IPS-18a (cell line): ENCODE results near the gene TRIM44.

Experiments used
- H3K27ac ChIP-seq: one replicate; pipeline ENCODE4 v1.5.1; 2013; ENCODE audit warnings: low read length
- H3K27me3 ChIP-seq: one replicate; pipeline ENCODE4 v1.6.1; 2013; ENCODE audit warnings: mild to moderate bottlenecking, low read length; ENCODE audit not compliant: control insufficient read depth, insufficient read depth
- H3K36me3 ChIP-seq: one replicate; pipeline ENCODE4 v1.6.1; 2013; ENCODE audit warnings: low read depth, low read length; ENCODE audit not compliant: control insufficient read depth
- H3K4me1 ChIP-seq: one replicate; pipeline ENCODE4 v1.6.1; 2013; ENCODE audit warnings: low read depth, low read length; ENCODE audit not compliant: control insufficient read depth
- H3K4me3 ChIP-seq: one replicate; pipeline ENCODE4 v1.5.1; 2013; ENCODE audit warnings: low read length
- H3K9ac ChIP-seq: one replicate; pipeline ENCODE4 v1.6.1; 2013; ENCODE audit warnings: mild to moderate bottlenecking, low read length, moderate library complexity
- H3K9me3 ChIP-seq: one replicate; pipeline ENCODE4 v1.6.1; 2013; ENCODE audit warnings: low read depth, low read length; ENCODE audit not compliant: control insufficient read depth

Gene TRIM44

DNA sequence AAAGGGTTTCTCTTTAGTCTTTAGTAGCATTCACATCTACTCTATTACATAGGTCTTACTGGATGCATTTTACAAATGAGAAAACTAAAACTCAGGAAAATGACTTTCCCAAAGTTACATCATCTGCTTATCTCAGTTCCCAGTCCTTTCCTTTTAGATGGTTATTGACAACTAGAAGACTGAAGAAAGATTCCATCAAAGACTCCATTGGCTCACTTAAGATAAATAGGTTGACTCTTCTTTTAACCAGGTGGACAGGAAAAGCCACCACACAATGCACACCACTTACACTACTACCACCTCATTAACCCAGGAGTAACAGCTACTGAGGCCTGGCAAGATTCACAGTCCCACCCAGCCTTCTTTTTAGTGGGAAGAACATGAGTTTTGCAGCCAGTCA lies 123.6 kb downstream of the TRIM44 start:
- H3K4me1 ChIP-seq = no peaks in the 10 kb centered on the region
- no peak overlapping the region for H3K9ac ChIP-seq
- no peak overlapping the region for H3K27ac ChIP-seq
- no peaks in the 10 kb centered on the region for H3K36me3 ChIP-seq
- no peak overlapping the region for H3K4me3 ChIP-seq
- no peaks in the 10 kb centered on the region for H3K27me3 ChIP-seq
- no peaks in the 10 kb centered on the region for H3K9me3 ChIP-seq

- H3K4me3 ChIP-seq = no peak overlapping the region
- no peak overlapping the region for H3K9ac ChIP-seq
- H3K27ac ChIP-seq = no peak overlapping the region
- no peaks in the 10 kb centered on the region for H3K36me3 ChIP-seq
- H3K27me3 ChIP-seq = no peaks in the 10 kb centered on the region
- H3K4me1 ChIP-seq = no peaks in the 10 kb centered on the region
- H3K9me3 ChIP-seq = no peaks in the 10 kb centered on the region
These were observed 124.5 kb downstream of the TRIM44 start for GRCh38 chr11:35787013-35787504.

- no peak overlapping the region for H3K9ac ChIP-seq
- H3K27ac ChIP-seq = no peak overlapping the region
- no peaks in the 10 kb centered on the region for H3K36me3 ChIP-seq
- H3K4me3 ChIP-seq = no peak overlapping the region
- H3K27me3 ChIP-seq = no peaks in the 10 kb centered on the region
- H3K4me1 ChIP-seq = no peaks in the 10 kb centered on the region
- H3K9me3 ChIP-seq = no peaks in the 10 kb centered on the region
These were observed 125.1 kb downstream of the TRIM44 start for GRCh38 chr11:35787626-35788025.

- Histone ChIP-seq H3K27ac (no peak overlapping the region), H3K27me3 (no peaks in the 10 kb centered on the region), H3K36me3 (no peaks in the 10 kb centered on the region), H3K9me3 (no peaks in the 10 kb centered on the region), H3K4me1 (no peaks in the 10 kb centered on the region), H3K4me3 (no peak overlapping the region), H3K9ac (no peak overlapping the region)
These were observed 128.7 kb downstream of the TRIM44 start for GRCh38 chr11:35791088-35791958.

DNA sequence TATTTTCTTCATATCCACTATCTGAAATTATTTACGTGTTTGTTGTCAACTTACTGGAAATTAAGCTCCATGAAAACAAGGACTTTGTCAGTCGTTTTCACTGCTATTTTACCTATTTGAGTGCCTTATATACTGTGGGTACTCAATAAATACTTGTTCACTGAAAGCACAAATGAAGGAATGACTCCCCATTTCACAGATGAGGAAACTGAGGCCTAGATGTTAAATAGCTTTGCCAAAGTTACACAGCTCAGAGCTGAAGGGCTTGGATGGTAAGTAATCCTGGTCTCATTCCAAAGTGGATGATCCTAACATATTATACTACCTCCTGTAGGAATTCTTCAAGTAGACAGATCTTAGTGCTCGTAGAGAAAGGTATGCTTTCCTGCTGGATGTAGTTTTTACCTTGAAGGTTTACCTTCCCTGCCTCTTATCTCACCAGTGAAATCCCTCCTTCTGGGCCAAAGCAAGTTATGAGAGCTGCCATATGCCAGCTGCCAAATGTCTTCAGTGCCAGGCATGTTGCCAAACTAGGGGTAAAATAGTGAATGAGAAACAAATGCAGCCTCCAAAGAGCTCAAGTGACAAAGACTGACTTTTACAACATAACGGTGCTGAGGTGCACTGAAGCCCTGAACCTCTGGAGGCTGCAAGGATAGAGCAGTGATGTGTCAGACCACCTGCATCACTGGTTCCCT lies 129.7 kb downstream of the TRIM44 start:
- no peaks in the 10 kb centered on the region for H3K9me3 ChIP-seq
- H3K9ac ChIP-seq = no peak overlapping the region
- H3K4me3 ChIP-seq = no peak overlapping the region
- no peak overlapping the region for H3K27ac ChIP-seq
- H3K36me3 ChIP-seq = no peaks in the 10 kb centered on the region
- no peaks in the 10 kb centered on the region for H3K27me3 ChIP-seq
- no peaks in the 10 kb centered on the region for H3K4me1 ChIP-seq

GRCh38 chr11:35792846-35793192 lies 130.2 kb downstream of the TRIM44 start:
- Histone ChIP-seq H3K36me3 (no peaks in the 10 kb centered on the region), H3K4me3 (no peak overlapping the region), H3K9me3 (no peaks in the 10 kb centered on the region), H3K4me1 (peaks cover under 1% of the 10 kb centered on the region), H3K9ac (no peak overlapping the region), H3K27ac (no peak overlapping the region), H3K27me3 (no peaks in the 10 kb centered on the region)

- Histone ChIP-seq H3K36me3 (no peaks in the 10 kb centered on the region), H3K9ac (no peak overlapping the region), H3K27ac (no peak overlapping the region), H3K27me3 (no peaks in the 10 kb centered on the region), H3K9me3 (no peaks in the 10 kb centered on the region), H3K4me3 (no peak overlapping the region), H3K4me1 (peaks cover 3% of the 10 kb centered on the region)
These were observed 131.8 kb downstream of the TRIM44 start for GRCh38 chr11:35794333-35794732.

- Histone ChIP-seq H3K9me3 (no peaks in the 10 kb centered on the region), H3K27me3 (no peaks in the 10 kb centered on the region), H3K4me3 (no peak overlapping the region), H3K36me3 (no peaks in the 10 kb centered on the region), H3K9ac (no peak overlapping the region), H3K27ac (no peak overlapping the region), H3K4me1 (peaks cover 3% of the 10 kb centered on the region)
These were observed 132.3 kb downstream of the TRIM44 start for GRCh38 chr11:35794850-35795249.

DNA sequence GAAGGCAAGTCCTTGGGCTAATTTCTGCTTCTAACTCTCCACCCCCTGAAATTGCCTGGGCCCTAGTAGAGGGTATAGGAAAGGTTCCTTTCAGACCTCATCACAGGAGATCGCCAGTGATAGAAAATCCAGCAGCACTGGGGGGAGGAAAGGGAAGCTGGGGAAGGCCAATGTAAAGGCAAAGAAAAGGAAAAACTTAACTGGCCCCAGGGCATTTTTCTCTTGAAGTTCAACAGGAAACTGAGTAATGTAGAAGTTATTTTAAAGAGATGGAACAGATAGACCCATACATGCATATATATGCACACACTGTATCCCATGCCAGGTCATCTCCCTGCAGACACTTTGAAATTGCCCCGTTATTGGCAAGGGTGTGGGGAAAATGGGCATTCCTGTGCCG lies 134.0 kb downstream of the TRIM44 start:
- Histone ChIP-seq H3K9me3 (no peaks in the 10 kb centered on the region), H3K4me3 (no peak overlapping the region), H3K9ac (no peak overlapping the region), H3K27me3 (no peaks in the 10 kb centered on the region), H3K4me1 (peaks cover 3% of the 10 kb centered on the region), H3K36me3 (no peaks in the 10 kb centered on the region), H3K27ac (no peak overlapping the region)

- Histone ChIP-seq H3K9me3 (no peaks in the 10 kb centered on the region), H3K36me3 (no peaks in the 10 kb centered on the region), H3K4me3 (no peak overlapping the region), H3K27ac (no peak overlapping the region), H3K27me3 (no peaks in the 10 kb centered on the region), H3K9ac (no peak overlapping the region), H3K4me1 (peaks cover 3% of the 10 kb centered on the region)
These were observed 135.8 kb downstream of the TRIM44 start for GRCh38 chr11:35798423-35798822.

- H3K4me3 ChIP-seq = no peak overlapping the region
- no peak overlapping the region for H3K27ac ChIP-seq
- H3K4me1 ChIP-seq = peaks cover 3% of the 10 kb centered on the region
- no peaks in the 10 kb centered on the region for H3K36me3 ChIP-seq
- H3K9me3 ChIP-seq = no peaks in the 10 kb centered on the region
- no peaks in the 10 kb centered on the region for H3K27me3 ChIP-seq
- H3K9ac ChIP-seq = no peak overlapping the region
These were observed 136.4 kb downstream of the TRIM44 start for GRCh38 chr11:35798983-35799382.

DNA sequence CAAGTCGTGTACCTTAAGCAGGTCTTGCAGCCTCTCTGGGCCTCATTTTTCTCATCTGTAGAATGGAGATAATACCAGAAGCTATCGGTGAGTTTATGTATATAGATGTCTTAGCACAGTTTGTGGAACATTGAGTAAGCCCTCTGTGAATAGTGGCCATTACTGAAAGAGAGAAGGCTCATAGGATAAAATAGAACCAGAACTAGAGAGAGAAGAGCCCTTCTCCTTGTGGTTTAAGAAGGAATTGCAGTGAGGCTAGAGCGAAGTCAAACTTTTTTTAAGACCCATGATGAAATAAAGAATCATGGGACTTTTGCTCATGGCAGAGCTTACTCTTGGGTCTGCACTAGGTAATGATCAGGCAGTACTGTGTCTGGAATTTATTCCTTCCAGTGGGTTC lies 137.1 kb downstream of the TRIM44 start:
- Histone ChIP-seq H3K9me3 (no peaks in the 10 kb centered on the region), H3K9ac (no peak overlapping the region), H3K36me3 (no peaks in the 10 kb centered on the region), H3K27me3 (no peaks in the 10 kb centered on the region), H3K27ac (no peak overlapping the region), H3K4me3 (no peak overlapping the region), H3K4me1 (peaks cover 3% of the 10 kb centered on the region)
